HepG2 (cell line): ENCODE data around the gene YIPF3. TPM values are rescaled to one million over a fixed set of nuclear protein-coding genes. Genes with fewer than 3 reads are reported as not detected.

Experiments used
- ARID2 ChIP-seq: sonication (generic); formaldehyde crosslinking; IDR thresholded peaks from 2 replicates; pipeline ENCODE4 v1.8.1; 2022; ENCODE audit warnings: mild to moderate bottlenecking, missing genetic modification reagents, borderline replicate concordance
- ARNT2 ChIP-seq: sonication (generic); formaldehyde crosslinking; IDR thresholded peaks from 2 replicates; pipeline ENCODE4 v1.8.0; 2022; ENCODE audit warnings: mild to moderate bottlenecking, low read depth, missing genetic modification reagents, moderate library complexity
- FIP1L1 ChIP-seq: fragments of 200-400 bp; formaldehyde crosslinking; IDR thresholded peaks from 2 replicates; pipeline ENCODE4 v1.6.1; 2018; ENCODE audit warnings: low read depth, mild to moderate bottlenecking, low read length, moderate library complexity, borderline replicate concordance; ENCODE audit not compliant: insufficient read depth
- HBP1 ChIP-seq: IDR thresholded peaks from 2 replicates; pipeline ENCODE4 v1.6.1; 2016; ENCODE audit warnings: low read depth, control low read depth
- IRF9 ChIP-seq: sonication (generic); formaldehyde crosslinking; IDR thresholded peaks from 2 replicates; pipeline ENCODE4 v1.8.0; 2022; ENCODE audit warnings: missing genetic modification reagents, mild to moderate bottlenecking, borderline replicate concordance
- KLF16 ChIP-seq, 2 experiments: sonication (generic) in 1 of 2; formaldehyde crosslinking in 1 of 2; IDR thresholded peaks; 2 replicates each; pipeline versions ENCODE4 v1.6.1 to v1.8.0; 2016 to 2023; ENCODE audit warnings: missing genetic modification reagents in 2 of 2, missing compliant biosample characterization in 1 of 2
- MEIS1 ChIP-seq: sonication (generic); formaldehyde crosslinking; IDR thresholded peaks from 2 replicates; pipeline ENCODE4 v1.9.0; 2021; ENCODE audit warnings: mild to moderate bottlenecking, missing genetic modification reagents, moderate library complexity, borderline replicate concordance
- PHF8 ChIP-seq: sonication (generic); formaldehyde crosslinking; IDR thresholded peaks from 2 replicates; pipeline ENCODE4 v1.5.0; 2020; ENCODE audit warnings: missing genetic modification reagents
- ZBTB21 ChIP-seq: sonication (generic); formaldehyde crosslinking; IDR thresholded peaks from 2 replicates; pipeline ENCODE4 v1.4.0; 2020; ENCODE audit warnings: missing genetic modification reagents
- ZFYVE20 ChIP-seq: sonication (generic); formaldehyde crosslinking; IDR thresholded peaks from 2 replicates; pipeline ENCODE4 v1.8.0; 2023; ENCODE audit warnings: low read depth, mild to moderate bottlenecking, moderate library complexity, missing genetic modification reagents, borderline replicate concordance
- ZNF180 ChIP-seq: sonication (generic); formaldehyde crosslinking; IDR thresholded peaks from 2 replicates; pipeline ENCODE4 v1.4.0; 2020; ENCODE audit warnings: low read depth, missing genetic modification reagents, borderline replicate concordance
- ZNF33B ChIP-seq: sonication (generic); formaldehyde crosslinking; IDR thresholded peaks from 2 replicates; pipeline ENCODE4 v1.5.1; 2020; ENCODE audit warnings: mild to moderate bottlenecking, missing genetic modification reagents
- ZNF407 ChIP-seq: sonication (generic); formaldehyde crosslinking; IDR thresholded peaks from one replicate; pipeline ENCODE4 v1.5.1; 2020; ENCODE audit warnings: mild to moderate bottlenecking, missing genetic modification reagents; ENCODE audit errors: not compliant biosample characterization
- ZNF605 ChIP-seq: sonication (generic); formaldehyde crosslinking; IDR thresholded peaks from 2 replicates; pipeline ENCODE4 v1.8.0; 2022; ENCODE audit warnings: mild to moderate bottlenecking, missing genetic modification reagents
- ZNF891 ChIP-seq: sonication (generic); formaldehyde crosslinking; IDR thresholded peaks from 2 replicates; pipeline ENCODE4 v1.5.0; 2020; ENCODE audit warnings: mild to moderate bottlenecking, missing genetic modification reagents
- ZSCAN25 ChIP-seq: sonication (generic); formaldehyde crosslinking; IDR thresholded peaks from 2 replicates; pipeline ENCODE4 v1.8.0; 2022; ENCODE audit warnings: mild to moderate bottlenecking, missing genetic modification reagents
- ZSCAN31 ChIP-seq: sonication (generic); formaldehyde crosslinking; IDR thresholded peaks from 2 replicates; pipeline ENCODE4 v1.5.0; 2020; ENCODE audit warnings: low read depth, mild to moderate bottlenecking, missing genetic modification reagents
- polyA plus RNA-seq, 8 experiments: library from polyadenylated mRNA; depleted of rRNA in 3 of 8; stranded (reverse) in 7 of 8; unstranded in 1 of 8; fragments of >200 nt; fragmentation: Illumina TruSeq in 4 of 8; extraction: Trizol in 4 of 8; gene quantifications; 2 replicates each; pipeline versions ENCODE4 v1.2.1 to v1.2.3, GENCODE V29; 2011 to 2016; ENCODE audit warnings: low read depth in 4 of 8, missing spikeins in 1 of 8, mixed read lengths in 1 of 8; ENCODE audit not compliant: insufficient read depth in 1 of 8
- total RNA-seq, 5 experiments: library from RNA; depleted of rRNA; stranded (reverse); fragments of >200 nt; fragmentation: Illumina TruSeq; extraction: Trizol; gene quantifications; 2 replicates each; pipeline ENCODE4 v1.2.3, GENCODE V29; 2016; ENCODE audit warnings: low read depth in 1 of 5

The YIPF3 gene
- total and polyA plus RNA-seq, 2 of the 13 experiments (the other 11 are each of a cell fraction or from before 2014, with no cell fraction given) = 107 to 206 TPM

- peak; percentile 10 for TF ChIP-seq ZNF407 (CRISPR knock-in tag)
- TF ChIP-seq ARNT2 (CRISPR knock-in tag) = peak; percentile 24; the same call in 1 of the 2 replicates
- TF ChIP-seq ZBTB21 (CRISPR knock-in tag) = no peak
- TF ChIP-seq ZNF33B (CRISPR knock-in tag) = no peak
- TF ChIP-seq MEIS1 = peak; percentile 66; the same call in 1 of the 2 replicates
- no peak for TF ChIP-seq ZSCAN25 (CRISPR knock-in tag)
- TF ChIP-seq ARID2 (CRISPR knock-in tag) = 0 out of 2 replicates have a peak, but pooled peaks have one; percentile 55
- no peak for TF ChIP-seq HBP1 (CRISPR knock-in tag)
- 0 out of 2 replicates have a peak, but pooled peaks have one; percentile 30 for TF ChIP-seq IRF9
- TF ChIP-seq KLF16 (CRISPR knock-in tag; IDR thresholded peaks at IDR 0.05) = 0 out of 4 replicates have a peak, but pooled peaks of 1 of the 2 experiments have one; percentile 35
- TF ChIP-seq ZNF180 (CRISPR knock-in tag) = no peak
- 0 out of 2 replicates have a peak, but pooled peaks have one; percentile 22 for TF ChIP-seq PHF8 (CRISPR knock-in tag)
- TF ChIP-seq ZNF891 = peak; percentile 66
- TF ChIP-seq ZSCAN31 (CRISPR knock-in tag) = no peak; the same call in 1 of the 2 replicates
- peak; percentile 17; the same call in 1 of the 2 replicates for TF ChIP-seq ZNF605 (CRISPR knock-in tag)
- no peak for TF ChIP-seq FIP1L1
- 0 out of 2 replicates have a peak, but pooled peaks have one; percentile 23 for TF ChIP-seq ZFYVE20 (CRISPR knock-in tag)
Observed at GRCh38 chr6:43509142-43509983, 7.4 kb downstream of the YIPF3 start (continued).
